ENCODE measurements around the gene SERGEF.

DNA sequence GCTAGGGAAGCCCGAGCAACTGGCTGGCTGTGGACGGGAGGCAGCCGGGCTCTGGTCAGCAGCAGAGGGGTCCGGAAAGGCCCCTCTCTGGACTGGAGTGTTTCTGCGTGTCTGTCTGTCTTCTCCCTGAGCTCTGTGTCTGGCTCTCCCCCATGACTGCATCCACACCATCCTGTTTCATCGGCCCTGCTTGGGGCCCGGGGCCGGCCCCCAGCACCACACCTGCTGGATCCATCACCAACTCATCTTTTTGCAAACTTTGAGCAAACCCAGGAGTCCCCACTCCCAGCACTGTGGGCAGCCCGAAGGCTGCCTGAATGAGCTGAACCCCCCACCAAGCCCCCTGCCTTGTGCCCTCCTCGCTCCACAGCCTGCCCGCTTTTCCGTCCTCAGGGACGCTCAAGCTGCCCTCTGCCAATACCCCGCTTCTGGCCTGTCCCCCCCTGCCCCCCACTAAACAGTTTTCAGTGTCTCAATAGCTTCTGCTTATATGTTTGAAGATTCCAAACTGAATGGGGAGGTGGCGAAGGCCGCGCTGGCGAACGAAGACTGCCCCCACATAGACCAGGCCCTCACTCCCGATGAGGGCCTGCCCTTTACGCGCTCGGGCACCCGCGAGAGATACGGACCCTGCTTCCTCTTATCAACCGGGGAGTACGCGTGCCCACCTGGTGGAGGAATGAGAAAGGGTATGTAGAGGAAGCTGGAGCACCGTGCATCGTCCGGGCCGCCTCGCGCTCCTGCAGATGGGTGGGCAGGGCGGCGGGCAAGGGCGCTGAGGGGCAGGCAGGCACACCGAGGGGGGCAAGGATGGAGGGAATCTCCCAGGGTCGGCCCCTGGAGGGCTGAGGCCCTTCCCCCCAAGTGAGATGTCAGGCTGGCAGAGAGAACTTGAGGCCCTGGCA is 233.6 kb downstream of the SERGEF start:
- TF ChIP-seq, protein P1, sequence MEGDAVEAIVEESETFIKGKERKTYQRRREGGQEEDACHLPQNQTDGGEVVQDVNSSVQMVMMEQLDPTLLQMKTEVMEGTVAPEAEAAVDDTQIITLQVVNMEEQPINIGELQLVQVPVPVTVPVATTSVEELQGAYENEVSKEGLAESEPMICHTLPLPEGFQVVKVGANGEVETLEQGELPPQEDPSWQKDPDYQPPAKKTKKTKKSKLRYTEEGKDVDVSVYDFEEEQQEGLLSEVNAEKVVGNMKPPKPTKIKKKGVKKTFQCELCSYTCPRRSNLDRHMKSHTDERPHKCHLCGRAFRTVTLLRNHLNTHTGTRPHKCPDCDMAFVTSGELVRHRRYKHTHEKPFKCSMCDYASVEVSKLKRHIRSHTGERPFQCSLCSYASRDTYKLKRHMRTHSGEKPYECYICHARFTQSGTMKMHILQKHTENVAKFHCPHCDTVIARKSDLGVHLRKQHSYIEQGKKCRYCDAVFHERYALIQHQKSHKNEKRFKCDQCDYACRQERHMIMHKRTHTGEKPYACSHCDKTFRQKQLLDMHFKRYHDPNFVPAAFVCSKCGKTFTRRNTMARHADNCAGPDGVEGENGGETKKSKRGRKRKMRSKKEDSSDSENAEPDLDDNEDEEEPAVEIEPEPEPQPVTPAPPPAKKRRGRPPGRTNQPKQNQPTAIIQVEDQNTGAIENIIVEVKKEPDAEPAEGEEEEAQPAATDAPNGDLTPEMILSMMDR (IDR thresholded peaks at IDR 0.05), result no peak
- TF ChIP-seq GABPA (IDR thresholded peaks at IDR 0.05; ENCODE audit: low read depth), result no peak

Measured in SK-N-SH (cell line).